ENCODE data around the gene ARRDC5.

- TF ChIP-seq CTCF (IDR thresholded peaks at IDR 0.05; ENCODE audit: insufficient read depth, low read length, poor library complexity, severe bottlenecking) (no peak), EZH2phosphoT487 (conservative IDR thresholded peaks at IDR 0.05; ENCODE audit: low read length) (no peak)
These were observed 1.8 kb upstream of the ARRDC5 start for GRCh38 chr19:4904481-4904880.
